GM18861 (cell line): Measurements from ENCODE around the gene MYD88.

Experiments used
- ATAC-seq: cut with Tn5 transposase; IDR thresholded peaks from one replicate; pipeline ENCODE4 v1.9.1; 2021; ENCODE audit not compliant: unreplicated experiment

The MYD88 gene

GRCh38 chr3:38163841-38164642 lies 25.6 kb downstream of the MYD88 start:
- no peak for ATAC-seq

GRCh38 chr3:38164643-38164951 lies 26.1 kb downstream of the MYD88 start:
- no peak for ATAC-seq

GRCh38 chr3:38164952-38165721 lies 26.7 kb downstream of the MYD88 start, which contains the start of gene OXSR1:
Gene OXSR1, plus strand, starts transcription at chr3:38165537. Its CDS starts 340 bp downstream, at chr3:38165877.
- ATAC-seq = peak; percentile 91

DNA sequence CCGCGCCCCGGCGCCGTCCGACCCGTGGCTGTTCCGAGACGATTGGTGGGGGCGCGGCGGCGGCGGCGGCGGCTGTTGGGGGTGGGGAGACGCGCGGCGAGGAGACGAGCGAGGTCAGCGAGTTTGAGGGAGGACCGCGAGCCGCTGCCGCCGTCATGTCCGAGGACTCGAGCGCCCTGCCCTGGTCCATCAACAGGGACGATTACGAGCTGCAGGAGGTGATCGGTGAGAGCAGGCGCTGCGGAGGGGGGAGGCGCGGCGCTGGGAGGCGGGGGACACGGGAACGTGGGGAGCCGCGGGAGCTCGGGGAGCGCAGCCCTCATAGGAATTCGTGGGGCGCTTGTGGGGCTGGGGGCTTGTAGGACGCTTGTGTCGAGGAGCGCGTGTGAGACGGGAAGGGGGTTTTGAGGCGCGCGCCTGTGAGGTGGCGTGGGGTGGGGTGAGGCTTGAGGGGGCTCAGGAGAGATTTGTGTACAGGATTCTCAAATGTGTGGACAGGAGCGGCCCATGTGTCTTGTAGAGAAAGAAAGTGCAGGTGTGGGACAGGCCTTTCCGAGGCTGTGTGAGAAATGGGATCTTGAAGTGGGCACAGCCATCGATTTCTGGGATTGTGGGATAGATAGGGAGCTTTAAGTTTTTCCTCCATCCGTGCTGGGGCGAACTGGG lies 27.4 kb downstream of the MYD88 start:
- ATAC-seq = no peak

DNA sequence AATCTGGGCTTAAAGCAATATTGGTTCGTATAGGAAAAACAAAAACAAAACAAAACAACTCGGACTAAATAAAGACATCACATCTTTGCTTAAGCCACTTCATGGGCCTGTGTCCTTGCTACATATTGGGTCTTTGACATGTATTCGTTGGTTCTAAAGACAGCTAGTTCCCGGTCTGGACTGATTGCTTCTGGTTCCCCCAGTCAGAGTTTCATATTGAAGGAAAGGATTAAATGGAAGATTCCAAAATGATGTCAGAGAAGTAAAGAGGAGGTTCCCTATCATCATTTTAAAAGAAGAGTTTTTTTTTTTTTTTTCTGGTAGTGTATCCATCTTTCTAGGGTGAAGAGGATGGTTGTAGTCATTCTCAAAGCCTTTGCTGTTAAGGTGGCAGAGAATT lies 29.1 kb downstream of the MYD88 start:
- ATAC-seq = no peak

DNA sequence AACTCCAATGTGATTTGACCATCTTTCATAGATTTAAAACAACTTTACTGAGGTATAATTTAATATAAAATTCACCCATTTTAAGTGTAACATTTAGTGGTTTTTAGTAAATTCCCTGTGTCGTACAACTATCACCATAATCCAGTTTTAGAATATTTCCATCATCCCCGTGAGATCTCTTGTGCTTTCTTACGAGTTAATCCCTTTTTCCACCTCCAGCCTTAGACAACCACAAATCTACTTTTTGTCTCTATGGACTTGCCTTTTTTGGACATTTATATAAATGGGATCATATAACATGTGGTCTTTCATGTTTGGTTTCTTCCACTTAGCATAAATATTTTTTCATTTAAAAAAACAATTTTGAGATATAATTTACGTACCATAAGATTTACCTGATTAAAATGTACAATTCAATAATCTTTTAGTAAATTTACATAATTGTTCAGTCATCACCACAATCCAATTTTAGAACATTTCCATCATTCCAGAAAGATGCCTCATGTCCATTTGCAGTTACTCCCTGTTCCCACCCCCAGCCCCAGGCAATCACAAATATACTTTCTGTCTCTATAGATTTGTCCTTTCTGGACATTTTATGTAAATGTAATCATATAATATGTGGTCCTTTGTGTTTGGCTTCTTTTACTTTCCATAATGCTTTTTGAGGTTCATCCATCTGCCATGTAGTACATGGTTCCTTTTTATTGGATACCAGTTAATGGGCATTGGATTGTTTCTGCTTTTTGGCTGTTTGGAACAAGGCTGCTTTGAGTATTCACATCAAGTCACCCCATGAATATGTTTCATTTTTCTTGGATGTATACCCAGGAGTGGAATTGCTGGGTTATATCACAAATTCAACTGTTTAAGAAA lies 29.9 kb downstream of the MYD88 start:
- ATAC-seq = no peak

DNA sequence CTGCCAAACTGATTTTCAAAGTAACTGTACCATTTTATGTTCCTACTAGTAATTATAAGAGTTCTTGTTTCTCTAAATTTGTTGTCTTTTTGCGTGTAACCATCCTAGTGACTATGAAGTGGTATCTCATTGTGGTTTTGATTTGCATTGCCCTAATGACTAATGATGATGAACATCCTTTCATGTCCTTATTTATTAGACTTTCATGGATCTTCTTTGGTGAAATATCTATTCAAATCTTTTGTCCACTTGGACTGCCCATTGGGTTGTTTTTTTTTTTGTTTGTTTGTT lies 30.5 kb downstream of the MYD88 start:
- ATAC-seq = no peak

DNA sequence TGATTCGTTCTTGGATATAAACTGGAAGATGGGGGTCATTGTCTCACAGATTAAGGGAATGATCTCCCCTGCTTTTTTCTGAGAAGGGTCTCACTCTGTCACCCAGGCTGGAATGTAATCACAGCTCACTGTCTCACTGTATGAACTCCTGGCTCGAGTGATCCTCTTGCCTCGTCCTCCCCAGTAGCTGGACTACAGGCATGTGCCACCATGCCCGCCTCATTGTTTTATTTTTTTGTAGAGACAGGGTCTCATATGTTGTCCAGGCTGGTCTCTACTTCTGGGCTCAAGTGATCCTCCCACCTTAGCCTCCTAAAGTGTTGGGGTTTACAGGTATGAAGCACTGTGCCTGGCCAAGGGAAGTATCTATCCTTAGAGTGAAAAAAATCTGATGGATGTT lies 32.3 kb downstream of the MYD88 start:
- no peak for ATAC-seq

- no peak for ATAC-seq
Measured at GRCh38 chr3:38171622-38172021, 33.2 kb downstream of the MYD88 start.

GRCh38 chr3:38173834-38174418 lies 35.5 kb downstream of the MYD88 start:
- ATAC-seq = no peak

GRCh38 chr3:38177181-38177580 lies 38.7 kb downstream of the MYD88 start:
- no peak for ATAC-seq

- no peak for ATAC-seq
Measured at GRCh38 chr3:38186781-38187180, 48.3 kb downstream of the MYD88 start.

- ATAC-seq = no peak
Measured at GRCh38 chr3:38190481-38190881, 52.0 kb downstream of the MYD88 start.
